Glutamatergic neuron (in vitro differentiated cells): ENCODE data around the gene CACNB2. TPM values are rescaled to one million over a fixed set of nuclear protein-coding genes. Genes with fewer than 3 reads are reported as not detected.

Experiments
- DNase-seq: peaks from one replicate; pipeline ENCODE4 v3.0.0; 2022
- H3K27ac Mint-ChIP-seq: one replicate; pipeline ENCODE4 v1.8.0; 2020; ENCODE audit warnings: mild to moderate bottlenecking, mixed read lengths, inconsistent platforms; ENCODE audit not compliant: unreplicated experiment
- H3K27me3 Mint-ChIP-seq: one replicate; pipeline ENCODE4 v1.8.0; 2020; ENCODE audit warnings: mild to moderate bottlenecking, moderate library complexity, mixed read lengths, inconsistent platforms; ENCODE audit not compliant: unreplicated experiment
- H3K36me3 Mint-ChIP-seq: one replicate; pipeline ENCODE4 v1.8.0; 2020; ENCODE audit warnings: mild to moderate bottlenecking, mixed read lengths, inconsistent platforms; ENCODE audit not compliant: unreplicated experiment
- H3K4me1 Mint-ChIP-seq: one replicate; pipeline ENCODE4 v1.8.0; 2020; ENCODE audit warnings: mild to moderate bottlenecking, low read depth, mixed read lengths, inconsistent platforms; ENCODE audit not compliant: unreplicated experiment
- H3K4me3 Mint-ChIP-seq: one replicate; pipeline ENCODE4 v1.8.0; 2020; ENCODE audit warnings: mild to moderate bottlenecking, mixed read lengths, inconsistent platforms; ENCODE audit not compliant: unreplicated experiment
- H3K9me3 Mint-ChIP-seq: one replicate; pipeline ENCODE4 v1.8.0; 2020; ENCODE audit warnings: mild to moderate bottlenecking, moderate library complexity, mixed read lengths, inconsistent platforms; ENCODE audit not compliant: unreplicated experiment
- total RNA-seq: library from RNA; stranded (reverse); fragmentation: NEBNext Ultra II Directional; extraction: Animal tissue kit (Norgen Biotek cat#: 25700); gene quantifications from one replicate; pipeline ENCODE4 v1.2.1, GENCODE V29; 2021; ENCODE audit not compliant: unreplicated experiment
- TF ChIP-seq, protein P1 (sequence below): fragments of 200-600 bp; sonication (generic); IDR thresholded peaks from one replicate; pipeline ENCODE4 v1.5.0; 2021; ENCODE audit not compliant: partially characterized antibody, unreplicated experiment

The CACNB2 gene
- total RNA-seq, 1 donor from 2014 or later, result 3.2 TPM

DNA sequence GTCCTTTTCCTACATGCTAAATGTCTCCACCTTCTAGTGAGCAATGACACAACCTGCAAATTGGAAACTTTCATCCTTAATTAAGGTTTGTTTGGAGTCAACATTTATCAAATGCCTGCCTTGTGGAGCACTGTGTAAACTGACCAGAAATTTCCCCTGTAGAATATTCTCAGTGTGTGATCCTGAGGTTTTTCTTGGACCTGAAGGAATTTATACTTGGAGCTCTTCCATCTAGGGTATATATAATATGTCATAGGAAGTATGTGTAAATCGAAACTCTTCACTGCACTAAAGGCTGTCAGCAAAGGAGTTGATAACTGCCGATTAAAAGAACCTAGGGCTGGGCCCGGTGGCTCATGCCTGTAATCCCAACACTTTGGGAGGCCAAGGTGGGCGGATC lies 358.8 kb downstream of the CACNB2 start:
- no peak overlapping the region for H3K27ac Mint-ChIP-seq
- H3K9me3 Mint-ChIP-seq, result no peaks in the 10 kb centered on the region
- no peaks in the 10 kb centered on the region for H3K36me3 Mint-ChIP-seq
- no peaks in the 10 kb centered on the region for H3K27me3 Mint-ChIP-seq
- peaks cover 2% of the 10 kb centered on the region for H3K4me1 Mint-ChIP-seq
- TF ChIP-seq, protein P1, sequence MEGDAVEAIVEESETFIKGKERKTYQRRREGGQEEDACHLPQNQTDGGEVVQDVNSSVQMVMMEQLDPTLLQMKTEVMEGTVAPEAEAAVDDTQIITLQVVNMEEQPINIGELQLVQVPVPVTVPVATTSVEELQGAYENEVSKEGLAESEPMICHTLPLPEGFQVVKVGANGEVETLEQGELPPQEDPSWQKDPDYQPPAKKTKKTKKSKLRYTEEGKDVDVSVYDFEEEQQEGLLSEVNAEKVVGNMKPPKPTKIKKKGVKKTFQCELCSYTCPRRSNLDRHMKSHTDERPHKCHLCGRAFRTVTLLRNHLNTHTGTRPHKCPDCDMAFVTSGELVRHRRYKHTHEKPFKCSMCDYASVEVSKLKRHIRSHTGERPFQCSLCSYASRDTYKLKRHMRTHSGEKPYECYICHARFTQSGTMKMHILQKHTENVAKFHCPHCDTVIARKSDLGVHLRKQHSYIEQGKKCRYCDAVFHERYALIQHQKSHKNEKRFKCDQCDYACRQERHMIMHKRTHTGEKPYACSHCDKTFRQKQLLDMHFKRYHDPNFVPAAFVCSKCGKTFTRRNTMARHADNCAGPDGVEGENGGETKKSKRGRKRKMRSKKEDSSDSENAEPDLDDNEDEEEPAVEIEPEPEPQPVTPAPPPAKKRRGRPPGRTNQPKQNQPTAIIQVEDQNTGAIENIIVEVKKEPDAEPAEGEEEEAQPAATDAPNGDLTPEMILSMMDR, result no peak
- H3K4me3 Mint-ChIP-seq, result no peak overlapping the region
- DNase-seq, result no peak

DNA sequence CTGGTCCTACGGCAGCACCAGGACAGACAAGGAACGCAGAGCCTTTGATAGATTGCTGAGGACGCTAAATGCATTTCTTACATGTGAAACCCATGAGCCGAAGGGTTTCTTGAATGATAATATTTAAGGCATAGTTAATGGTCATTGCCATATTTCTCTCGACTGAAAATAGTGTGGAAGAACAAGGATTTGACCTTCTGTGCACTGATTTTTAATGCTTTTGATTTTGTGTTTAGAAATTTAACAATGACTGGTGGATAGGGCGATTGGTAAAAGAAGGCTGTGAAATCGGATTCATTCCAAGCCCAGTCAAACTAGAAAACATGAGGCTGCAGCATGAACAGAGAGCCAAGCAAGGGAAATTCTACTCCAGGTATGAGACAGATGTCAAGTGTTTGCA lies 360.4 kb downstream of the CACNB2 start:
- TF ChIP-seq, protein P1, result no peak
- H3K9me3 Mint-ChIP-seq, result no peaks in the 10 kb centered on the region
- no peak overlapping the region for H3K27ac Mint-ChIP-seq
- H3K4me3 Mint-ChIP-seq, result no peak overlapping the region
- DNase-seq, result no peak
- no peaks in the 10 kb centered on the region for H3K27me3 Mint-ChIP-seq
- peaks cover 3% of the 10 kb centered on the region for H3K4me1 Mint-ChIP-seq
- H3K36me3 Mint-ChIP-seq, result no peaks in the 10 kb centered on the region

DNA sequence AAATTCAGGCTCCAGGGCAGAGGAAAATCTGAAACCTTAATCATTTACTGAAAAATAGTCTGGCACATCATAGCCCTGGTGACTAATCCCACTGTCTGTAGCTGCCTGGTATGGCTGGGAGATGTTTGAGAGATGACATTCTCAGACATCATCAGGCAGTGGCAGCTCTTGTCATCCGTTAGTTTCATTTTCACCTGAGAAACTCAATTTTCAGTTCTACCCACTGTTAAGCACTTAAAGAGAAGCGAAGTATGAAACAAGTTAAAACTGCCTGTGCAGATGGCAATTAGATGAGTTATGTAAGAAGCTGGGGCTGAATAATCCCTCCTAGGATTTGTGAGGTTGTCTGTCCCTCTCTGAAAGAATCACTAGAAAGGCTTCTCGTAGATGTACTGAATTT lies 361.0 kb downstream of the CACNB2 start:
- no peak overlapping the region for H3K4me3 Mint-ChIP-seq
- no peak for DNase-seq
- no peaks in the 10 kb centered on the region for H3K27me3 Mint-ChIP-seq
- peaks cover 3% of the 10 kb centered on the region for H3K4me1 Mint-ChIP-seq
- TF ChIP-seq, protein P1, result no peak
- H3K27ac Mint-ChIP-seq, result no peak overlapping the region
- no peaks in the 10 kb centered on the region for H3K36me3 Mint-ChIP-seq
- H3K9me3 Mint-ChIP-seq, result no peaks in the 10 kb centered on the region

DNA sequence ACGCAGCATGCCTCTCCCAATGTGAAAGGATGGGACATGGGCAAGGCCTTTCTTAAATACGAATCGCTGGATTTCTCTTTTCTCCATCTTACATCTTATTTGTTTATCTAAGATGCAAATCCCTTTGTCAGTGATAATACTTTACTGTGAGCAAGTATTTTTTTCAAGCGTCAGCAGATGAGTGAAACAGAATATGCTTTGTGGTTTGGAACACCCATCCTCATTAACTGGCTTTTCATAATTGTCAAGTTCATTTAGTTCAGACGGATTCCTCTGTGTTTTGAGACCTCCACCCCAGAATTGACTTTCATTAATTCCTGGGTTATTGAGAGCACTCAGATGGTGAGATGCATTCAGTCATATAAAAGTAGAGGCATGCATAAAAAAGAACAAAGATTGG lies 361.4 kb downstream of the CACNB2 start:
- TF ChIP-seq, protein P1, result no peak
- Mint-ChIP-seq H3K9me3 (no peaks in the 10 kb centered on the region), H3K36me3 (no peaks in the 10 kb centered on the region), H3K4me1 (peaks cover 3% of the 10 kb centered on the region), H3K27ac (no peak overlapping the region), H3K4me3 (no peak overlapping the region), H3K27me3 (no peaks in the 10 kb centered on the region)
- no peak for DNase-seq

DNA sequence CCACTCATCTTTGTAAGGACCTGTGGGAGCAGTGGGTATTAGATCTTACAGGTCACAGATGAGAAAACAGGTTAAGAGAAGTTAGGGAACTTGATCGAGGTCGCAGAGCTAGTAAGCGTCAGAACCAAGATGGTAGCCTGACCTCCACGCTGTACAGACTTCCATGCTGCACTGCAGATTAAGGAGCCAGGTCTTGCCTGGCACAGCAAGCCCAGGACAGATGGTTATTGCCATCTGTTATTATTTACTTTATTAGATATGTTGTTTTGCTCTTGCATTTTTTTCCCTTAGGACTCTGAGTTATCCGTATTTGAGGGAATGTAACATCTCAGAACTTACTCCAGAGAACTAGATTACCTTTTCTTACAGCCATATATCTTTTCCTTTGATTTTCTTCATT lies 363.9 kb downstream of the CACNB2 start:
- Mint-ChIP-seq H3K27ac (no peak overlapping the region), H3K36me3 (no peaks in the 10 kb centered on the region), H3K4me3 (no peak overlapping the region), H3K9me3 (no peaks in the 10 kb centered on the region), H3K4me1 (peaks cover 3% of the 10 kb centered on the region), H3K27me3 (no peaks in the 10 kb centered on the region)
- DNase-seq, result no peak
- TF ChIP-seq, protein P1, result no peak
